ENCODE measurements around the gene LST1.
A peak's percentile ranks its signal among the peaks of the same experiment; 100 is the strongest.

LST1 gene

GRCh38 chr6:31620586-31621319 lies 34.7 kb downstream of the LST1 start, which contains the start of gene PRRC2A:
Gene PRRC2A, plus strand, starts transcription at chr6:31620715. Its CDS starts 2,075 bp downstream, at chr6:31622790.
- peak within 1 kb of the TSS; percentile 95 for H3K4me3 Mint-ChIP-seq
- peak within 1 kb of the TSS; percentile 99 for H3K27ac Mint-ChIP-seq
- no peaks in the 10 kb centered on the region for H3K27me3 Mint-ChIP-seq
- H3K36me3 Mint-ChIP-seq = peaks cover 14% of the 10 kb centered on the region
- H3K9me3 Mint-ChIP-seq = no peaks in the 10 kb centered on the region
- peaks cover 43% of the 10 kb centered on the region for H3K4me1 Mint-ChIP-seq

GRCh38 chr6:31621320-31621939 lies 35.4 kb downstream of the LST1 start:
- H3K36me3 Mint-ChIP-seq = peaks cover 18% of the 10 kb centered on the region
- peaks cover 40% of the 10 kb centered on the region for H3K4me1 Mint-ChIP-seq
- peak overlapping the region; percentile 95 for H3K4me3 Mint-ChIP-seq
- peak overlapping the region; percentile 99 for H3K27ac Mint-ChIP-seq
- H3K27me3 Mint-ChIP-seq = no peaks in the 10 kb centered on the region
- no peaks in the 10 kb centered on the region for H3K9me3 Mint-ChIP-seq

GRCh38 chr6:31621991-31622390 lies 35.9 kb downstream of the LST1 start:
- H3K9me3 Mint-ChIP-seq = no peaks in the 10 kb centered on the region
- peaks cover 20% of the 10 kb centered on the region for H3K36me3 Mint-ChIP-seq
- H3K27ac Mint-ChIP-seq = peak overlapping the region; percentile 99
- H3K27me3 Mint-ChIP-seq = no peaks in the 10 kb centered on the region
- H3K4me1 Mint-ChIP-seq = peaks cover 34% of the 10 kb centered on the region
- H3K4me3 Mint-ChIP-seq = peak overlapping the region; percentile 95

- Mint-ChIP-seq H3K9me3 (no peaks in the 10 kb centered on the region), H3K27ac (peak overlapping the region; percentile 99), H3K4me1 (peaks cover 40% of the 10 kb centered on the region), H3K27me3 (no peaks in the 10 kb centered on the region), H3K36me3 (peaks cover 27% of the 10 kb centered on the region), H3K4me3 (peak overlapping the region; percentile 95)
These were observed 36.6 kb downstream of the LST1 start for GRCh38 chr6:31622684-31623091.

- Mint-ChIP-seq H3K9me3 (no peaks in the 10 kb centered on the region), H3K4me1 (peaks cover 36% of the 10 kb centered on the region), H3K27ac (peak overlapping the region; percentile 32), H3K36me3 (peaks cover 27% of the 10 kb centered on the region), H3K27me3 (no peaks in the 10 kb centered on the region), H3K4me3 (no peak overlapping the region)
These were observed 38.0 kb downstream of the LST1 start for GRCh38 chr6:31624070-31624469.

- Mint-ChIP-seq H3K4me1 (peaks cover 25% of the 10 kb centered on the region), H3K4me3 (no peak overlapping the region), H3K9me3 (no peaks in the 10 kb centered on the region), H3K27me3 (no peaks in the 10 kb centered on the region), H3K27ac (no peak overlapping the region), H3K36me3 (peaks cover 31% of the 10 kb centered on the region)
These were observed 40.9 kb downstream of the LST1 start for GRCh38 chr6:31626952-31627351.

GRCh38 chr6:31627690-31628287 lies 41.7 kb downstream of the LST1 start:
- Mint-ChIP-seq H3K9me3 (no peaks in the 10 kb centered on the region), H3K4me1 (peaks cover 16% of the 10 kb centered on the region), H3K27me3 (no peaks in the 10 kb centered on the region), H3K27ac (peak overlapping the region; percentile 37), H3K36me3 (peaks cover 25% of the 10 kb centered on the region), H3K4me3 (no peak overlapping the region)

- Mint-ChIP-seq H3K27ac (no peak overlapping the region), H3K4me1 (peaks cover 11% of the 10 kb centered on the region), H3K4me3 (no peak overlapping the region), H3K36me3 (peaks cover 21% of the 10 kb centered on the region), H3K9me3 (no peaks in the 10 kb centered on the region), H3K27me3 (no peaks in the 10 kb centered on the region)
These were observed 42.9 kb downstream of the LST1 start for GRCh38 chr6:31629014-31629413.

GRCh38 chr6:31630177-31630934 lies 44.3 kb downstream of the LST1 start:
- H3K36me3 Mint-ChIP-seq = peaks cover 27% of the 10 kb centered on the region
- H3K9me3 Mint-ChIP-seq = no peaks in the 10 kb centered on the region
- H3K4me3 Mint-ChIP-seq = no peak overlapping the region

GRCh38 chr6:31631209-31631608 lies 45.1 kb downstream of the LST1 start:
- Mint-ChIP-seq H3K27ac (peak overlapping the region; percentile 41), H3K27me3 (no peaks in the 10 kb centered on the region), H3K4me3 (no peak overlapping the region), H3K4me1 (peaks cover 7% of the 10 kb centered on the region), H3K9me3 (no peaks in the 10 kb centered on the region), H3K36me3 (peaks cover 26% of the 10 kb centered on the region)

More at GRCh38 chr6:31630177-31630934, 44.3 kb downstream of the LST1 start:
- peaks cover 11% of the 10 kb centered on the region for H3K4me1 Mint-ChIP-seq
- H3K27me3 Mint-ChIP-seq = no peaks in the 10 kb centered on the region
- peak overlapping the region; percentile 51 for H3K27ac Mint-ChIP-seq

GRCh38 chr6:31631681-31632278 lies 45.7 kb downstream of the LST1 start:
- Mint-ChIP-seq H3K27me3 (no peaks in the 10 kb centered on the region), H3K9me3 (no peaks in the 10 kb centered on the region), H3K36me3 (peaks cover 25% of the 10 kb centered on the region), H3K27ac (no peak overlapping the region), H3K4me1 (peaks cover 7% of the 10 kb centered on the region), H3K4me3 (no peak overlapping the region)

- Mint-ChIP-seq H3K27me3 (no peaks in the 10 kb centered on the region), H3K36me3 (peaks cover 21% of the 10 kb centered on the region), H3K27ac (no peak overlapping the region), H3K4me1 (peaks cover 3% of the 10 kb centered on the region), H3K4me3 (no peak overlapping the region), H3K9me3 (no peaks in the 10 kb centered on the region)
These were observed 46.3 kb downstream of the LST1 start for GRCh38 chr6:31632279-31632946.

- H3K27me3 Mint-ChIP-seq = no peaks in the 10 kb centered on the region
- no peaks in the 10 kb centered on the region for H3K4me1 Mint-ChIP-seq
- H3K27ac Mint-ChIP-seq = no peak overlapping the region
- no peak overlapping the region for H3K4me3 Mint-ChIP-seq
- no peaks in the 10 kb centered on the region for H3K9me3 Mint-ChIP-seq
- peaks cover 18% of the 10 kb centered on the region for H3K36me3 Mint-ChIP-seq
These were observed 47.4 kb downstream of the LST1 start for GRCh38 chr6:31633447-31633846.

GRCh38 chr6:31634131-31634530 lies 48.1 kb downstream of the LST1 start:
- Mint-ChIP-seq H3K4me3 (no peak overlapping the region), H3K9me3 (no peaks in the 10 kb centered on the region), H3K36me3 (peaks cover 20% of the 10 kb centered on the region), H3K4me1 (no peaks in the 10 kb centered on the region), H3K27me3 (no peaks in the 10 kb centered on the region), H3K27ac (no peak overlapping the region)

Data from activated naive CD4-positive, alpha-beta T cell treated with anti-CD3 and anti-CD28 coated beads, Interleukin-2, amount 50 U/mL, for 24 hours (primary cell).